HPDE6-E6E7 (cell line): ENCODE results near the gene TMCO4.

Source experiments
- DNase-seq: peaks from one replicate; pipeline ENCODE4 v3.0.0; 2011; ENCODE audit warnings: missing footprints; ENCODE audit errors: extremely low spot score

TMCO4 gene

DNA sequence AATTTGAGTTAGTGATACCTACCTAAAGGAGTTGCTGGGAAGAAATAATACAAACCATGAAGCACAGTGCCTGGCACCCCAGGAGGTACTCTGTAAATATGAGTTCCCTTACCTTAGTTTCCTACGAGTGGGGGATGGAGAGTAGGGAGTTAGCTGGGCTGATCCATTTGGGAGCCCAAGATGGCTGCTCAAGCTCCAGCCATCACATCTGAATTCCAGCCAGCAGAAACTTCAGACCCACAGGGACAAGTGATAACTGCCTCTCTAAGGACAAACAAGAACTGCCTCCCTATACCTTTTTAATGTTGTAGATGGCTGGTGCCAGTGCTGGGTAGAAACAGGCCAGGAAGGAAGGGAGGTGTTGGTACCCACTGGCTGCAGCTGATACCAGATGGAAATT lies 112.3 kb downstream of the TMCO4 start:
- DNase-seq: no peak

DNA sequence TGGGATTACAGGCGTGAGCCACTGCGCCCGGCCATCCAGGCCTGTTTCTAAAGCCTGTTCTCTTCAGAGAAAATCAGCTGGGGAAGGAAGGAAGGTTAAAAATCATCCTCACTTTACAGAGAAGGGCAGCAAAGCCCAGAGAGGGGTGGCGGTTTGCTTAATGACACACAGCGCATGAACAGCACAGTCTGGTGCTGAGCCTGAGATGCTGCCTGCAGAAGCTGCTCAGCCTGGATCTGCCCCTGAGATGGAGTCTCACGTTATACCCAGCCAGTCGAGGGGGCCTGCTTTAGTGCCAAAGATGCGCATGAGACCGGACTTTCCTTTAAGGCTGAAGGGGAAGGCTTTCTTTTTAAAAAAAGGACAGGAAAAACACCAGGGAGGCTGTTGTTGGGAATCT lies 113.7 kb downstream of the TMCO4 start:
- DNase-seq: no peak

DNA sequence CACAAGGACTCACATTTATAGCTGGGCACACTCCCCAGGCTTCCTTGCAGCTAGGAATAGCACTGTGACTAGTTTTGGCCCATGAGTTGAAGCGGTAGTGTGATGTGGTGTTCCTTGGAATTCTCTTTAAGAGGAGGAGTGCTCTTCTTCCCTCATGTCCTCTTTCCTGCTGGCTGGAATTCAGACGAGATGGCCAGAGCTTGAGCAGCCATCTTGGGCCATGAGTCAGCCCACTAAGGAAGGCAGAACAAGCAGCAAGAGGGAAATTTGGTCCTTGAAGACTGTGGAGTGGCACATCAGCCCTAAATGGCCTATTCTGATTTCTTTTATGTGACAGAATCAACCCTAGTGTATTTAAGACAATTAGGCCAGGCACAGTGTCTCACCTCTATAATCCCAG lies 115.0 kb downstream of the TMCO4 start:
- no peak for DNase-seq

DNA sequence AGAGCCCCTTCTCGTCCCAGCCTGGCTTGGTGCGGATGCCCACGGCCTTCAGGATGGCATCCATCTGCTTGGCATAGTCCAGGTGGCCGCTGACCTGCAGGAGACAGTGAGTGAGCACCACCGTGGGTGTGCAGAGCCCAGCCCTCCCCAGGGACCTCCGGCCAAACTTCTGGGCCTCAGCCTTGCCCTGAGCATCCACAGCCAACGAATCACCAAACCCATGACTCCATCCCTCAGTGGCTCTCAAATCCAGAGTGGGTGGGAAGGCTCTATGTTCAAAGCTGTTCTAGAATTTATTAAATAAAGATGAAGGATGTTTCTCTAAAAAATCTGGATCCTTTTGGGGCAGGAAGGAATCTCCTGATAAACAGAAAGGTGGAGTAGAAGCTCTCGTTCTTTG lies 116.4 kb downstream of the TMCO4 start:
- no peak for DNase-seq

DNA sequence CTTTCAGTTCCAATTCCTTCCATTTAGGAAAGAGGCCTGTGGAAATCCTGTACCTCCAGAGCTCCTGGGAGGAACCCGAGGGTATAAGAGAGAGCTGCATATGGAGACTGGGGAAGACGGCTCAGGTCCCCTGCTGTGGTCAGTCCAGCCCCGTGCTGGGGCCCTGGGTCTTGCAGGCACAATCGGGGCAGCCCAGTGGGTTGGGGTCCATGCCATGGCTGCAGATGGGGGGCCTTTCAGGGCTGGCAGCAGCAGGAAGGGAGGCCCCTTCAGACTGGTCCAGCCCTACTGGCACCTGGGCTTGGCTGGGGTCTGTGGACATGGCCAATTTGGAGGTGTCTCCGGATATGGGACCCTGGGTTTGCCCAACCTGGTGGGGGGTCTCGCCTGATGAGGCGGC lies 116.8 kb downstream of the TMCO4 start:
- no peak for DNase-seq

DNA sequence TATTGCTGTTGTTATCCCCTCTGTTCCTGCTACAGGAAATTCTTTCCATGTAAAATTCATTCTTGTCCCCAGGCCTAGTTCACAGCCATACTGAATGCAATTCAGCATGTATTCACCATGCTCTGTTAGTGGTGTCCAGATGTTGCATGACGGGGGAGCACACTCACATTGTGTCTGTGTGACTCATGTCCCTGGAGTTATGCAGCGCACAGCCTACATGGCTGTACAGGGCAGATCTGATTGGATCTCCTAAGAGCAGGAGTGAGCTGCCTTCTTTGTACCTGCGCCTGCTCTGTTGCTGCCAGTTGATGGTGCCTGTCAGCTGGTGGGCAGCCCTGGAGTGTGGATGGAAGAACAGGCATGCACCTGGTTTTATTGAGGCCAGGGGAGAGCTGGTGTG lies 117.5 kb downstream of the TMCO4 start:
- peak; percentile 71 for DNase-seq

DNA sequence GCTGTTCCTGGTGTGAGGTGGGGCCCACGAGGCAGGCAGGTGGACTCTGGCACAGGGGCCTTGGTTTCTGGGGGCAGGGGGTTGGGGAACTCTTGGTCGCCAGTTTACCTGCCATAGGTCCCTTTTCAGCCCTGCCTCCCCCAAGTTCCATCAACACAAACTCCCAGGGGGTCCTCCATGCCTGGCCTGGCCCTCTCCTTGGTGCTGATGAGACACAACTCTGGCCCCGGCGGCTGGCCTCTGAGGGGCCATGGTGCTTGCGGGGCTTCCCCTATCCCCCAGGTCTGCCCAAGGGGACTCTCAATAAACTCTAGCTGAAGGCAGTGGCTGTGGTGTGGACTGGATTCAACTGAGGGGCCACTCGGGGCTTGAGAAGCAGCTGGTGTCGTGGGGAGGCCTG lies 119.1 kb downstream of the TMCO4 start:
- DNase-seq: no peak

DNA sequence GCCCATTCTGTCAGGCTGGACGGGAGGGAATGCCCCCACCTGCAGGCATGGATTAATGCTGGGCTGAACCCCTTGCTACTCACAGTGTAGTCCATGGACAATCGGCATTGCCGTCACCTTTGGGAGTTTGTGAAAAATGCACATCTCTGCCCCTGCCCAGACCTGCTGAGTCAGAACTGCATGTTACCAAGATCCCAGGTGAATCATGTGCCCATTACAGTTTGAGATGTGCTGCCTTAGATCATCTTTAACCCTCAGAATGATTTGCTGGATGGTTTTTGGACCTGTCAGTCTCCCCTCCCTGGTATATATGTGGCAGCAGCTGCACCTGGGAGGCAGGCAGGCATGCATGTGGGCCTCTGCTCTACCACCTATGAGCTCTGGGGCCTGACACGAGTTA lies 120.0 kb downstream of the TMCO4 start:
- no peak for DNase-seq

DNA sequence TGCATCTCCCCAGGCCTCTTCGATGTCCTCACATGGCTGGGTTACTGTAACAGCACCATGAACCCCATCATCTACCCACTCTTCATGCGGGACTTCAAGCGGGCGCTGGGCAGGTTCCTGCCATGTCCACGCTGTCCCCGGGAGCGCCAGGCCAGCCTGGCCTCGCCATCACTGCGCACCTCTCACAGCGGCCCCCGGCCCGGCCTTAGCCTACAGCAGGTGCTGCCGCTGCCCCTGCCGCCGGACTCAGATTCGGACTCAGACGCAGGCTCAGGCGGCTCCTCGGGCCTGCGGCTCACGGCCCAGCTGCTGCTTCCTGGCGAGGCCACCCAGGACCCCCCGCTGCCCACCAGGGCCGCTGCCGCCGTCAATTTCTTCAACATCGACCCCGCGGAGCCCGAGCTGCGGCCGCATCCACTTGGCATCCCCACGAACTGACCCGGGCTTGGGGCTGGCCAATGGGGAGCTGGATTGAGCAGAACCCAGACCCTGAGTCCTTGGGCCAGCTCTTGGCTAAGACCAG lies 120.7 kb downstream of the TMCO4 start:
- DNase-seq: no peak

DNA sequence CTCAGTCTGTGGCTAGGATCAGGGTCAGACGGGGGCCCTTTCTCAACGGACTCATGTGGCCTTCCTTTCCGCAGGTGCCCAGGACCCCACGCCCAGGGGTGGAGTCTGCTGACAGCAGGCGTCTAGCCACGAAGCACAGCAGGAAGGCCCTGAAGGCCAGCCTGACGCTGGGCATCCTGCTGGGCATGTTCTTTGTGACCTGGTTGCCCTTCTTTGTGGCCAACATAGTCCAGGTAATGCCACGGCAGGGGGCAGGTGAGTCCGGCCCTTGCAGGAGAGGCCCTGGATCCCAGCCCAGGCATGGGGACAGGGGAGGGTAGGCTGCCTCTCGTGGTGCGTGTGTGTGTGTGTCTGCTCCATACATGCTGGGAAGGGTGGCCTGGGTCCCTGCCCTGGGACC lies 121.2 kb downstream of the TMCO4 start:
- DNase-seq: no peak

DNA sequence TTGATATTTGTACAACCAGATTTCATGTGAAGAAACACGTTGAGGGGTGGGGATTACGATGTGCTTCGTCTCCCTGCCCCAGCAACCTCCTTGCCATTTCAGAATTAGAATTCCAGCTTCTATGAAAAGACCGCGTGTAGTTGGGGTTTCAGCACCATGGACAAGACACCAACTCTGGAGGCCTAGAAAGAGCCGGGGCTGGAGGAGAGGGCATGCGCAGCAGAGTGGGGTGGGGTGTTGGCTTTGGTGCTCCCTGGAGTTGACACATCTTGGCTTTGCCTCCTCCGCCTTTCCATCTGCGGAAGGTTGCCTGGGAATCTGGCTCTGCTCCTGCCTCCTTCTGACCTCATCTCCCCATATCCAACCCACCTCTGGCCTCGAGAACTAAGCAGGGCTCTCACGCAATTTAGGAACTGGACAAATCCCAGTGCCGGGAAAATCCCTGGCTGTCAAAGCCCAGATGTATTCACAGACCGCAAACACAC lies 123.2 kb downstream of the TMCO4 start:
- DNase-seq: peak; percentile 58

DNA sequence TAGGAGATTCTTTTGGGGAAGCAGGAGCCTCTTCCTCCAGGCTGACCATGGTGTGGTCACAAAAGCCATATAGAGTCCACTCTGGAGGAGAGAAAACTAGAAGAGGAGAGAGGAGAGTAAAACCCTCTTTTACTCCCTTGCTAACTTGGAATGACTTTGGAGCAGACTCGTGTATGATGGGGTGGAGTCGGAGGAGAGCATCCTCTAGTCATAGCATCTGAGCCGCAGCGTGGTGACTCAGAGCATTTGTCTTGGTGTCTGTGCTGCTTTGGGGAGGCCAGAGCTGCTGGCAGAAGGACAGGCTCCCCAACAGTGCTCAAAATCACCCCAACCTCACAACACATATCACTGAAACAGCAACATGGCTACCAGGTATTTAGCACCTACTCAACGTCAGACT lies 123.9 kb downstream of the TMCO4 start:
- no peak for DNase-seq

DNA sequence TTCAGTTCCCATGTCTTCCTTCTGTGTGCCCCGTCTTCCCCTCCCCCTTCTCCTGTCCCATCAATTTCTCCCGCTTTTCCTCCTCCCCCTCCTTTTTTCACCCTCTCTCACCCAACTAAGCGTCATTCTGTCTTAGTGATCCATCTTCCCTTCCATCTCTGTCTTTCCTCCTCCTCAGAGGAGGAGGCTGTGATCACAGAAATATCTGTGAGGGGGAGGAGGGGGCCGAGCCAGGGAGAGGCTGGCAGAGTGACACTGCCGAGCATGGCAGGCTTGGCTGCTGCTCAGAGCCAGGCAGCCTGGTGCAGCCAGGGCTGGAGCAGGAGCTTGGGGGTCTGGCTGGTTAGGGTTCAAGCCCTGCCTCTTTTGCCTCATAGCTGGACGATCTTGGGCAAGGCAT lies 127.5 kb downstream of the TMCO4 start:
- DNase-seq: no peak

DNA sequence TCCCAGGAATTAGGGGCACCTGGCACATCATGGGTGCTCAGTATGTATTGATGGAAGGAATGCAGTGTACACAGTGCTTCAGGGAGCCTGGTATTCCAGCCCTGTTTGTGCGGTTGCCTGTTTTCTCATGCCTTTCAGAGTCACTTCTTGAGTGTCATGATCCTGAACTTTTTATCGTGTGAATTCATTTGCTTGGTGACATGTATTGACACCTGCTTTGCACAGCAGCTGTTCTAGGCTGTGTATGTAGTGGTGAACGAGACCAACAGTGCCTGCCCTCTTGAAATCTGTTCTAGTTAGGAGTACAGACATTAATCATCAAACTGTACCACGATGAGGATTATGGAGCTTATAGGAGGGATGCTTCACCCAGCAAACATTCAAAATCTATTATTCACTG lies 128.9 kb downstream of the TMCO4 start:
- DNase-seq: no peak

DNA sequence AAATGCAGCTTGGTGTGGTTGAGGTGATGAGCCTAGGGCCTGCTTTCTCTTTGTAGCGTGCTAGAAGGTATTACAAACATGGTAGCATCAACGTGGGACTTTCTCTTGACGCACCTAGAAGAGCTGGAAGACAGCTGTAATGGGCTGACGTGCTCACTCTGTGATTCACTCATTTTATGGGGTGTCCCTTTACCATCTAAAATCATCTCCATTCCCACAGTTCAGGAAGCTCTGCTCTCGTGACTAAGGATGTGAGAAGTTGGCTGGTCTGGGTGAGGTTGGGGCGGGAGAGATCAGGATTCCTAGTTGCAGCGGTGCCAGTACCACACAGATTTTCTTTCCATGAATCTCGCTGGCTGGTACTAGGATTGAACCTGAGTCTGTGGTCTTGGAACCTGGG lies 130.8 kb downstream of the TMCO4 start:
- DNase-seq: no peak

DNA sequence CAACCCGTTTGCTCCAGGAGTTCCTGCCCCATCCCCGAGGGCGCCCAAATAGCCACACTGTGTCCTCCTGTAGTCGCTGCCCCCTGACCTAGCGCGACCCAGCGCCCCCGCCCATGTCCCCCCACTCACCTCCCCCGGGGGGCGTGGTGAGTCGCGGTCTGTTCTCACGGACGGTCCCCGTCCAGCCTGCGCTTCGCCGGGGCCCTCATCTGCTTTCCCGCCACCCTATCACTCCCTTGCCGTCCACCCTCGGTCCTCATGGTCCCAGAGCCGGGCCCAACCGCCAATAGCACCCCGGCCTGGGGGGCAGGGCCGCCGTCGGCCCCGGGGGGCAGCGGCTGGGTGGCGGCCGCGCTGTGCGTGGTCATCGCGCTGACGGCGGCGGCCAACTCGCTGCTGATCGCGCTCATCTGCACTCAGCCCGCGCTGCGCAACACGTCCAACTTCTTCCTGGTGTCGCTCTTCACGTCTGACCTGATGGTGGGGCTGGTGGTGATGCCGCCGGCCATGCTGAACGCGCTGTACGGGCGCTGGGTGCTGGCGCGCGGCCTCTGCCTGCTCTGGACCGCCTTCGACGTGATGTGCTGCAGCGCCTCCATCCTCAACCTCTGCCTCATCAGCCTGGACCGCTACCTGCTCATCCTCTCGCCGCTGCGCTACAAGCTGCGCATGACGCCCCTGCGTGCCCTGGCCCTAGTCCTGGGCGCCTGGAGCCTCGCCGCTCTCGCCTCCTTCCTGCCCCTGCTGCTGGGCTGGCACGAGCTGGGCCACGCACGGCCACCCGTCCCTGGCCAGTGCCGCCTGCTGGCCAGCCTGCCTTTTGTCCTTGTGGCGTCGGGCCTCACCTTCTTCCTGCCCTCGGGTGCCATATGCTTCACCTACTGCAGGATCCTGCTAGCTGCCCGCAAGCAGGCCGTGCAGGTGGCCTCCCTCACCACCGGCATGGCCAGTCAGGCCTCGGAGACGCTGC lies 133.9 kb downstream of the TMCO4 start:
- DNase-seq: no peak

DNA sequence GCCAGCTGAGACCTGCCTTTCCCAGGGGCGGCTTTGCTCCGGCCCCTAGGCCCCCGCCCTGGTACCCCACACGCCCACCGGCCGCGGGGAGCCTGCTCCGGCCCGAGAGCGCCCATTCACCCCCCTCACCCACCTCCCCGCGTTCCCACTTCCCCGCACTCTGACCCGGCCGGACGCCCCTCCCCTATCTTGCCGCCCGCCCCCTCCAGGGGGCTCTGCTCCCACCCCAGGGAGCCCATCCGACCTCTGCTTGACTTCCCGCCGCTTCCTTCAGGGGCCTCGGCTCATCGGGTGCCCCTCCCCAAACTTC lies 134.6 kb downstream of the TMCO4 start:
- DNase-seq: no peak

DNA sequence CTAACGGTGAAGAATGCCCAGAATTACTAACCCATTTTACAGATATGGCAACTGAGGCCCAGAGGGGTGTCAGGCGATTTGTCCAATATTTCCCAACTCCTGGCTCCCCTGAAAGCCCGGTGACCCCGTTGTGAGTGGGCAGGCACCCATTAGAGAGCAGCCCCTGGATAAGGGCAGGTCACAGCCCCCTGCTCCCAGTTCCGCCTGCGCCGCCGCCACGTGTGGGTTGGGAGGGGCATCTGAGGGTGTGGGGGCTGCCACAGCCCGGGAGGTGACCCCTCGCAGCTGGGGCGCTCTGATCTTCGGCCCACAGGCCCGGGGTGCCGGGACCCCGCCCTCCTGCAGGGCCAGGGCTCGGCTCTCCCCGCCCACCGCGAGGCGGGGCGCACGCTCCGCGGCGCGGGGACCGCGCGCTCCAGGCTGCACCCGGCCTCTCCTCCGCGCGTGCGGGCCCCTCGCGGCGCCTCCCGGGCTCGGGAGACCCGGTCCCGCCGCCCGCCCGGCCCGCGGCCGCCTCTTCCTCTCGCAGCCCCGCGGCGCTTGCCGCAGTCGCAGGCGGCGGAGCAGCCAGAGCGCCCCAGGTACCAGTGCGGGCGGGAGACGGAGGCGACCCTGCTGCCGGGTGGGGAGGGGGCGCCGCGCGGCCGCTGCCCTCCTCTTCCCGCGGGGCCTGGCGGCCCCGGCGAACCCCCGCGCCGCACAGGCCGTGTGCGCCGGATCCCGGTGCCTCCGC lies 135.1 kb downstream of the TMCO4 start, which contains the start of gene HTR6:
HTR6 (plus strand) TSS at position 423 of the 733 bp plus-strand sequence. CDS start 879 bp downstream, outside the sequence.
- no peak for DNase-seq

DNA sequence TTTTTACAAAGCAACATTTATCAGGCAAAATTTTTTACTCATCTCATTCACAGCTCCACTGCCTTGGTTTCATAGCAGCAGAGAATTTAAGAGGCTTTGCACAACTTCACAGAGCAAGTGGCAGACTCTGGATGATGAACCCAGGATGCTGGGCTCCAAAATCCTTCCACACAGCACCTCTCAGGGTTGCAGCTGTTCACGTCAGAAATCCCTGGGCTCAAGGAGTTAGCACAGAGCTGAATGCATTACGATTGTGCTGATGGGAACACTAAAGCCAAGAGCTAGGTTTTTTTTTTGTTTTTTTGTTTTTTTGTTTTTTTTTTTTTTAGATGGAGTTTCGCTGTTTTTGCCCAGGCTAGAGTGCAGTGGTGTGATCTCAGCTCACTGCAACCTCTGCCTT lies 137.4 kb downstream of the TMCO4 start:
- no peak for DNase-seq

DNA sequence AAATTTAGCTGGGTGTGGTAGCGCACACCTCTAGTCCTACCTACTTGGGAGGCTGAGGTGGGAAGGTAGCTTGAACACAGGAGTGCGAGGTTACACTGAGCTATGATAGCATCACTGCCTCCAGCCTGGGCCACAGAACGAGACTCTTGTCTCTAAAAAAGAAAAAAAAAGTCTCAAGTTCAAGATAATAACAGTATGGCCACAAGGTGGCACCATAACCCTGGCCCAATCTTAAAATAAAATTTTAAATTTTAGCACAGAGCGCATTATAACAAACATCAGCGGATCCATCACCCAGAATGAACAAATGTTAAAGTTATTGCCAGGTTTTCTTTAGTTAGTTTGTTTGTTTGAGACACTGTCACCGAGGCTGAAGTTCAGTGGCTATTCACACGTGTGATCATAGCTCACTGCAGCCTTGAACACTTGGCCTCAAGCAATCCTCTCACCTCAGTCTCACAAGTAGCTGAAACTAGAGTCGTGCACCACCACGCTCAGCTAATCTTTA lies 137.9 kb downstream of the TMCO4 start:
- no peak for DNase-seq

DNA sequence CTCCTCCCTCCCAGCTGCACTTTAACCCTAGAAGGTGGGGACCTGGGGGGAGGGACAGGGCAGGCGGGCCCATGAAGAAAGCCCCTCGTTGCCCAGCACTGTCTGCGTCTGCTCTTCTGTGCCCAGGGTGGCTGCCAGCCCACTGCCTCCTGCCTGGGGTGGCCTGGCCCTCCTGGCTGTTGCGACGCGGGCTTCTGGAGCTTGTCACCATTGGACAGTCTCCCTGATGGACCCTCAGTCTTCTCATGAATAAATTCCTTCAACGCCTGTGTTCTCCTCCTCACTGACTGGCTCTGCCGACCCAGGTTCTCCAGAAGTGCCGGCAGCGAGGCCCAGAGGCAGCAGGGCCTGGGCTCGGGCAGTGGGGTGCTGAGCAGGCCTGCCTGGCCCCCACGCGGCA lies 141.5 kb downstream of the TMCO4 start:
- DNase-seq: no peak

DNA sequence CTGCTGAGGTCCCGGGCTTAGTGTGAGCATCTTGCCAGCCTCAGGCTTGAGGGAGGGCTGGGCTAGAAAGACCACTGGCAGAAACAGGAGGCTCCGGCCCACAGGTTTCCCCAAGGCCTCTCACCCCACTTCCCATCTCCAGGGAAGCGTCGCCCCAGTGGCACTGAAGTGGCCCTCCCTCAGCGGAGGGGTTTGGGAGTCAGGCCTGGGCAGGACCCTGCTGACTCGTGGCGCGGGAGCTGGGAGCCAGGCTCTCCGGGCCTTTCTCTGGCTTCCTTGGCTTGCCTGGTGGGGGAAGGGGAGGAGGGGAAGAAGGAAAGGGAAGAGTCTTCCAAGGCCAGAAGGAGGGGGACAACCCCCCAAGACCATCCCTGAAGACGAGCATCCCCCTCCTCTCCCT lies 142.2 kb downstream of the TMCO4 start:
- DNase-seq: no peak
